A549 treated with RU486 at 1 μM for 4 hours (cell line): ENCODE data around the gene VWC2. TPM values are rescaled to one million over a fixed set of nuclear protein-coding genes. Genes with fewer than 3 reads are reported as not detected.

Source experiments
- total RNA-seq: library from RNA; stranded (reverse); fragments of 200-300 nt; extraction: Qiagen RNA extraction; gene quantifications from 5 replicates; pipeline ENCODE4 v1.2.3, GENCODE V29; 2022; ENCODE audit warnings: low read depth

The VWC2 gene
- not detected in 5 replicates for total RNA-seq

GRCh38 chr7:49773218-49773935 lies at the start of gene VWC2:
Gene VWC2 (plus strand): TSS chr7:49773638. CDS start chr7:49775436, 1,798 bp downstream.

